HUES6 (cell line): ENCODE measurements around the gene GATAD2A.

Source experiments
- H3K27ac ChIP-seq: 2 replicates; pipeline ENCODE4 v1.7.0; 2013; ENCODE audit warnings: low read depth, mild to moderate bottlenecking, low read length, inconsistent platforms
- H3K27me3 ChIP-seq: 2 replicates; pipeline ENCODE4 v1.6.1; 2013; ENCODE audit warnings: low read length; ENCODE audit not compliant: control insufficient read depth, insufficient read depth
- H3K36me3 ChIP-seq: 2 replicates; pipeline ENCODE4 v1.6.1; 2013; ENCODE audit warnings: low read length; ENCODE audit not compliant: control insufficient read depth, insufficient read depth
- H3K4me1 ChIP-seq: 2 replicates; pipeline ENCODE4 v1.6.1; 2013; ENCODE audit warnings: low read length; ENCODE audit not compliant: control insufficient read depth, insufficient read depth
- H3K4me3 ChIP-seq: 2 replicates; pipeline ENCODE4 v1.5.1; 2013; ENCODE audit warnings: low read depth, low read length
- H3K9ac ChIP-seq: one replicate; pipeline ENCODE4 v1.6.1; 2013; ENCODE audit warnings: mild to moderate bottlenecking, low read length
- H3K9me3 ChIP-seq: 2 replicates; pipeline ENCODE4 v1.6.1; 2013; ENCODE audit warnings: low read depth, low read length; ENCODE audit not compliant: control insufficient read depth, insufficient read depth

Gene GATAD2A

GRCh38 chr19:19439176-19439482 lies 33.7 kb downstream of the GATAD2A start:
- Histone ChIP-seq H3K36me3 (peaks cover 26% of the 10 kb centered on the region), H3K4me1 (peaks cover 9% of the 10 kb centered on the region; the same call in 1 of the 2 replicates), H3K27ac (no peak overlapping the region), H3K27me3 (no peaks in the 10 kb centered on the region), H3K4me3 (no peak overlapping the region), H3K9ac (no peak overlapping the region), H3K9me3 (no peaks in the 10 kb centered on the region)

GRCh38 chr19:19443283-19443682 lies 37.8 kb downstream of the GATAD2A start:
- H3K27me3 ChIP-seq: no peaks in the 10 kb centered on the region
- peaks cover 13% of the 10 kb centered on the region; the same call in 1 of the 2 replicates for H3K36me3 ChIP-seq
- no peaks in the 10 kb centered on the region for H3K9me3 ChIP-seq
- H3K9ac ChIP-seq: no peak overlapping the region
- H3K4me1 ChIP-seq: peaks cover 44% of the 10 kb centered on the region
- H3K27ac ChIP-seq: no peak overlapping the region
- H3K4me3 ChIP-seq: no peak overlapping the region

DNA sequence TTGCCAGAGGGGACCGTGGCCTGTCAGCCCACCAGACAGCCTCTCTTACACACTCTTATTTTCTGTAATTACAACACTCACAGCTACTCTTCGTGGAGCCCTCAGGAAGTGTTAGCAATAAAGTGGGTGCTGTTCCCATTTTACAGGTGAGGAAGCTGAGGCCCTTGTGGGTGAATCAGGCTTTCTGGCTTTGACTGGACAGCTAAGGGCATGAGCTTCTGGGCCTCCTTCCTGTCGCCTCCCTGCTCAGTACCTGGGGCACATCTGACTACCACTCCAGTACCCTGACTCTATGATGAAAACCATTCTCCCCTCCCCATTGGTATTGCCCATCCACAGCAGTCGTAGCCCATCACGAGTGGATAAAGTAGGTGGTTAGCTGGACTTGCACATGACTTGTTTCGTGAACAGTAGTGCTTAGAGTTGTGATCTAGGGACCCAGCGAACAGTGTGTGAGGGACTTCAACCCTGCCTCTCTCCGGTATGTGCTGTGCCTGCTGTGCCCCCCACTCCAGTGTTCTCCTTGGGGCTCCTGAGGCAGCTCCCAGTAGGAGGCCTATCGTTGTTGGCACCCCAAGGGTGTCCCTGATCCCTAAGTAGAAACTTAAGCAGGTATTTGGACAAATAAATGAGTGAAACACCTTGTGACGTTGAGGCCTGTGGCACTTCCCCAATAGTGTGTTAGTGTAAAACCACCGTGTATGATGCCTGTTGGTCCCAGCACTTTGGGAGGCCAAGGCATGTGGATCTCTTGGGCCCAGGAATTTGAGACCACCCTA lies 38.6 kb downstream of the GATAD2A start:
- Histone ChIP-seq H3K27me3 (no peaks in the 10 kb centered on the region), H3K27ac (no peak overlapping the region), H3K4me1 (peaks cover 44% of the 10 kb centered on the region), H3K36me3 (peaks cover 8% of the 10 kb centered on the region; the same call in 1 of the 2 replicates), H3K4me3 (no peak overlapping the region), H3K9ac (peak overlapping the region; percentile 13), H3K9me3 (no peaks in the 10 kb centered on the region)

- peaks cover 44% of the 10 kb centered on the region for H3K4me1 ChIP-seq
- H3K9ac ChIP-seq: no peak overlapping the region
- H3K27ac ChIP-seq: no peak overlapping the region
- H3K36me3 ChIP-seq: peaks cover 5% of the 10 kb centered on the region; the same call in 1 of the 2 replicates
- H3K27me3 ChIP-seq: no peaks in the 10 kb centered on the region
- no peak overlapping the region for H3K4me3 ChIP-seq
- no peaks in the 10 kb centered on the region for H3K9me3 ChIP-seq
These were observed 39.2 kb downstream of the GATAD2A start for GRCh38 chr19:19444681-19445155.

DNA sequence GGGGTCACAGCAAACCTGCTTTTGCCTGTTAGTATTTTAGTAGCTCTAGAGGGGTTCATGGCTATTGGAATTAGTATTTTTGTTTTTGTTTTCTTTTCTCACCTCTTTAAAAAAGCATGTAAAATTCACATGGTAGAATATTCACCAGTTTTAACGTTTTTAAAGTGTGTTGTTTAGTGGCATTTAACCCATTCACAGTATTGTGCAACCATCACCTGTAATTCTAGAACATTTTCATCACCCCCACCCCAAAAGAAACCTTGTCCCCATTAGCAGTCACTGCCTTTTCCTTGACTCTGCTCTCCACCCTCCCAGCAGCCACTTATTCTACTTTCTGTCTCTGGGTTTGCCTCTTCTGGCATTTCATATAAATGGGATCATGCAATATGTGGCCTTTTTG lies 39.8 kb downstream of the GATAD2A start:
- Histone ChIP-seq H3K36me3 (peaks cover 5% of the 10 kb centered on the region; the same call in 1 of the 2 replicates), H3K27me3 (no peaks in the 10 kb centered on the region), H3K9me3 (no peaks in the 10 kb centered on the region), H3K4me3 (no peak overlapping the region), H3K4me1 (peaks cover 47% of the 10 kb centered on the region), H3K27ac (no peak overlapping the region), H3K9ac (no peak overlapping the region)

- H3K27ac ChIP-seq: no peak overlapping the region
These were observed 40.5 kb downstream of the GATAD2A start for GRCh38 chr19:19445911-19446361.

DNA sequence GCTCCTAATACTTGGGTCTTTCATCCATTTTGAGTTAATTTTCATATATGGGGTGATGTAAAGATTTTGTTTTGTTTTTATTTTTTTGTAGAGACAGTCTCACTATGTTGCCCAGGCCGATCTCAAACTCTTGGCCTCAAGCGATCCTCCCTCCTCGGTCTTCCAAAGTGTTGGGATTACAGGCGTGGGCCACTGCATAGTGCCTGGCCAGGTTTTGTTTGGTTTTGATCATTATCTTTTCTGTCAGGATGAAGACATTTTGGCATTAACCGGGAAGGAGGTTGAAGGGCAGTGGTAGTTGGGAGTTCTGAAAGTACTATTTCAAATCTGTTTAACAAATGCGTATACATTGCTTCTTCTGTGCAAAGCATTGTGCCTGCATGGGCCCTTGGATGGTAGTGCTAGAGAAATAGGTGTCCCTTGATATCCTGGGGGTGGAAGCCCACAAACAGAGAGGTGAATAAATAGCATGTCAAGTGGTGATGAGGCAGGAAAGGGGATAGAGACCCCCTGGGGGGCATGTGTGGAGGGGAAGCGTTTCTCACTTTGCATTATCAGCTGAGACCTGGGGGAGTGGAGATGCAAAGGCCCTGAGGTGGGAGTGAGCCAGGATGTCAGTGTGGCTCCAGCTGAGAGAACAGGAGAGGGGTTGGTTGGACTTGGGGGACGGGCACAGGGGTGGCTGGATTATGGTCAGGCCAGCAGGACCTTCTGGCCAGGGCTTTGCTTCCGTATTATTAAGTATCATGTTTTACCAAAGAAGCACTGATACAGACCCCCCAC lies 41.4 kb downstream of the GATAD2A start:
- peaks cover 5% of the 10 kb centered on the region; the same call in 1 of the 2 replicates for H3K36me3 ChIP-seq
- H3K27ac ChIP-seq: no peak overlapping the region
- H3K4me1 ChIP-seq: peaks cover 51% of the 10 kb centered on the region
- H3K9ac ChIP-seq: no peak overlapping the region
- H3K4me3 ChIP-seq: no peak overlapping the region
- no peaks in the 10 kb centered on the region for H3K27me3 ChIP-seq
- no peaks in the 10 kb centered on the region for H3K9me3 ChIP-seq

More at GRCh38 chr19:19445911-19446361, 40.5 kb downstream of the GATAD2A start:
- peaks cover 47% of the 10 kb centered on the region for H3K4me1 ChIP-seq
- H3K36me3 ChIP-seq: peaks cover 5% of the 10 kb centered on the region; the same call in 1 of the 2 replicates
- H3K4me3 ChIP-seq: no peak overlapping the region
- H3K9ac ChIP-seq: no peak overlapping the region
- H3K9me3 ChIP-seq: no peaks in the 10 kb centered on the region
- H3K27me3 ChIP-seq: no peaks in the 10 kb centered on the region

- peaks cover 60% of the 10 kb centered on the region for H3K4me1 ChIP-seq
- H3K27ac ChIP-seq: 0 out of 2 replicates have a peak overlapping the region, but pooled peaks have one; percentile 1
- H3K9ac ChIP-seq: no peak overlapping the region
- no peaks in the 10 kb centered on the region for H3K9me3 ChIP-seq
- H3K36me3 ChIP-seq: peaks cover 5% of the 10 kb centered on the region; the same call in 1 of the 2 replicates
- H3K27me3 ChIP-seq: no peaks in the 10 kb centered on the region
- no peak overlapping the region for H3K4me3 ChIP-seq
These were observed 42.2 kb downstream of the GATAD2A start for GRCh38 chr19:19447536-19448237.

GRCh38 chr19:19448238-19448544 lies 42.7 kb downstream of the GATAD2A start:
- Histone ChIP-seq H3K9ac (no peak overlapping the region), H3K27me3 (no peaks in the 10 kb centered on the region), H3K36me3 (peaks cover 5% of the 10 kb centered on the region; the same call in 1 of the 2 replicates), H3K4me3 (no peak overlapping the region), H3K9me3 (no peaks in the 10 kb centered on the region), H3K4me1 (peaks cover 60% of the 10 kb centered on the region), H3K27ac (0 out of 2 replicates have a peak overlapping the region, but pooled peaks have one; percentile 1)

- H3K9ac ChIP-seq: no peak overlapping the region
These were observed 46.2 kb downstream of the GATAD2A start for GRCh38 chr19:19451429-19452242.

More at GRCh38 chr19:19451429-19452242, 46.2 kb downstream of the GATAD2A start:
- Histone ChIP-seq H3K9me3 (no peaks in the 10 kb centered on the region), H3K4me3 (no peak overlapping the region), H3K36me3 (peaks cover 3% of the 10 kb centered on the region; the same call in 1 of the 2 replicates), H3K27ac (no peak overlapping the region), H3K27me3 (no peaks in the 10 kb centered on the region), H3K4me1 (peaks cover 31% of the 10 kb centered on the region)
